MCF 10A (cell line): Measurements from ENCODE around the gene KRTAP9-7. TPM values are rescaled to one million over a fixed set of nuclear protein-coding genes. Genes with fewer than 3 reads are reported as not detected.
"Not testable (repeated sequence)": the region's sequence is repeated elsewhere in the genome, so short reads cannot be mapped to it uniquely, and the experiment has no call there.

ENCODE experiments used
- BruUV-seq: library from RNA; stranded (reverse); fragments of 400-500 nt; replicated peaks from 2 replicates; lab custom pipeline; 2021; lab: Mats Ljungman, UMichigan
- CTCF ChIA-PET: fragments of 300-600 bp; sonication (Branson Sonifier 250); formaldehyde crosslinking; extraction: SDS; loops from one replicate; lab custom pipeline; 2021; ENCODE audit warnings: antibody characterized with exemption, inconsistent platforms; lab: Yijun Ruan, JAX
- POLR2A ChIA-PET: fragments of 300-600, 350-650 bp; sonication (Branson Sonifier 250); formaldehyde crosslinking; extraction: SDS; loops from one replicate; lab custom pipeline; 2020; ENCODE audit warnings: antibody characterized with exemption, inconsistent platforms; lab: Yijun Ruan, JAX
- DNase-seq: peaks from one replicate; pipeline ENCODE4 v3.0.0-alpha.2; 2018; ENCODE audit not compliant: unreplicated experiment
- H3K27ac Mint-ChIP-seq: one replicate; pipeline ENCODE4 v1.8.0; 2022; ENCODE audit warnings: mild to moderate bottlenecking, low read depth, mixed read lengths; ENCODE audit not compliant: unreplicated experiment
- H3K27me3 Mint-ChIP-seq: one replicate; pipeline ENCODE4 v1.8.0; 2022; ENCODE audit warnings: mixed read lengths; ENCODE audit not compliant: insufficient read depth, unreplicated experiment
- H3K36me3 Mint-ChIP-seq: one replicate; pipeline ENCODE4 v1.8.0; 2022; ENCODE audit warnings: mild to moderate bottlenecking, moderate library complexity, mixed read lengths; ENCODE audit not compliant: insufficient read depth, unreplicated experiment
- H3K4me1 Mint-ChIP-seq: one replicate; pipeline ENCODE4 v1.8.0; 2022; ENCODE audit warnings: mixed read lengths; ENCODE audit not compliant: insufficient read depth, unreplicated experiment
- H3K4me3 Mint-ChIP-seq: one replicate; pipeline ENCODE4 v1.8.0; 2022; ENCODE audit warnings: mild to moderate bottlenecking, moderate library complexity, mixed read lengths; ENCODE audit not compliant: unreplicated experiment
- H3K9me3 Mint-ChIP-seq: one replicate; pipeline ENCODE4 v1.8.0; 2022; ENCODE audit warnings: mixed read lengths; ENCODE audit not compliant: unreplicated experiment
- intact Hi-C: fragments of 100-400 bp; cut with micrococcal nuclease; formaldehyde crosslinking; loops from 2 replicates; pipeline ENCODE4 v1.14.1; 2022
- total RNA-seq: library from RNA; stranded (reverse); gene quantifications from 2 replicates; pipeline ENCODE4 v1.2.3, GENCODE V29; 2022
- TF ChIP-seq, protein P1 (sequence below): fragments of 200-600 bp; IDR thresholded peaks from one replicate; pipeline ENCODE4 v1.8.0; 2022; ENCODE audit warnings: antibody characterized with exemption, mild to moderate bottlenecking; ENCODE audit not compliant: unreplicated experiment

The KRTAP9-7 gene
- total RNA-seq, 1 experiment from 2014 or later: not detected

DNA sequence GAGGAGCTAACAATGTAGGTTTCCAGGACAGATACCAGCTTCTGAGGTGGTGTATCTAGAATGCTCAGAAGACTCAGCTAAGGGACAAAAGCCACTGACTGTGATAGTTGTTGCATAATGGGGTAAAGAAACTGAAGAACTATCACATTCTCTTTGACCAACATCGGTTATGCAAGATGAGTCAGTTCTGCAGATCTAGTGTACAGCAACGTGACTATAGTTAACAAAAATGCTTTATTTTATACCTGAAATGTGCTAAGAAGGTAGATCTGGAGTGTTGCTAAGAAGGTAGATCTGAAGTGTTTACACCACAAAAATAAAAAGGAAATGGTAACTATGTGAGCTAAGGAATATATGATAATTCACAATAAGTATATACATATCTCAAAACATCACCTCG lies 7.8 kb upstream of the KRTAP9-7 start:
- no peak overlapping the region for H3K4me3 Mint-ChIP-seq
- H3K9me3 Mint-ChIP-seq: no peaks in the 10 kb centered on the region
- H3K4me1 Mint-ChIP-seq: no peaks in the 10 kb centered on the region
- H3K36me3 Mint-ChIP-seq: no peaks in the 10 kb centered on the region
- H3K27ac Mint-ChIP-seq: no peak overlapping the region
- no TSS peak for BruUV-seq
- TF ChIP-seq, protein P1, sequence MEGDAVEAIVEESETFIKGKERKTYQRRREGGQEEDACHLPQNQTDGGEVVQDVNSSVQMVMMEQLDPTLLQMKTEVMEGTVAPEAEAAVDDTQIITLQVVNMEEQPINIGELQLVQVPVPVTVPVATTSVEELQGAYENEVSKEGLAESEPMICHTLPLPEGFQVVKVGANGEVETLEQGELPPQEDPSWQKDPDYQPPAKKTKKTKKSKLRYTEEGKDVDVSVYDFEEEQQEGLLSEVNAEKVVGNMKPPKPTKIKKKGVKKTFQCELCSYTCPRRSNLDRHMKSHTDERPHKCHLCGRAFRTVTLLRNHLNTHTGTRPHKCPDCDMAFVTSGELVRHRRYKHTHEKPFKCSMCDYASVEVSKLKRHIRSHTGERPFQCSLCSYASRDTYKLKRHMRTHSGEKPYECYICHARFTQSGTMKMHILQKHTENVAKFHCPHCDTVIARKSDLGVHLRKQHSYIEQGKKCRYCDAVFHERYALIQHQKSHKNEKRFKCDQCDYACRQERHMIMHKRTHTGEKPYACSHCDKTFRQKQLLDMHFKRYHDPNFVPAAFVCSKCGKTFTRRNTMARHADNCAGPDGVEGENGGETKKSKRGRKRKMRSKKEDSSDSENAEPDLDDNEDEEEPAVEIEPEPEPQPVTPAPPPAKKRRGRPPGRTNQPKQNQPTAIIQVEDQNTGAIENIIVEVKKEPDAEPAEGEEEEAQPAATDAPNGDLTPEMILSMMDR: no peak
- H3K27me3 Mint-ChIP-seq: peaks cover 24% of the 10 kb centered on the region
- ChIA-PET CTCF (no interaction called here), POLR2A (no interaction called here)
- DNase-seq: no peak
- intact Hi-C loops: no loop called here

DNA sequence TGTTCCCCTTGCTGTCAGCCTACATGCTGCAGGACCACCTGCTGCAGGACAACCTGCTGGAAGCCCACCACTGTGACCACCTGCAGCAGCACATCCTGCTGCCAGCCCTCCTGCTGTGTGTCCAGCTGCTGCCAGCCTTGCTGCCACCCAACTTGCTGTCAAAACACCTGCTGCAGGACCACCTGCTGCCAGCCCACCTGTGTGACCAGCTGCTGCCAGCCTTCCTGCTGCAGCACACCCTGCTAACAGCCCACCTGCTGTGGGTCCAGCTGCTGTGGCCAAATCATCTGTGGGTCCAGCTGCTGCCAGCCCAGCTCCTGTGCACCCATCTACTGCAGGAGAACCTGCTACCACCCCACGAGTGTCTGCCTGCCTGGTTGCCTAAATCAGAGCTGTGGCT lies 4.2 kb upstream of the KRTAP9-7 start:
- H3K27me3 Mint-ChIP-seq, H3K27ac Mint-ChIP-seq, CTCF ChIA-PET, POLR2A ChIA-PET, intact Hi-C loops, DNase-seq, H3K4me1 Mint-ChIP-seq, H3K9me3 Mint-ChIP-seq, BruUV-seq, H3K36me3 Mint-ChIP-seq, H3K4me3 Mint-ChIP-seq: not testable (repeated sequence)

DNA sequence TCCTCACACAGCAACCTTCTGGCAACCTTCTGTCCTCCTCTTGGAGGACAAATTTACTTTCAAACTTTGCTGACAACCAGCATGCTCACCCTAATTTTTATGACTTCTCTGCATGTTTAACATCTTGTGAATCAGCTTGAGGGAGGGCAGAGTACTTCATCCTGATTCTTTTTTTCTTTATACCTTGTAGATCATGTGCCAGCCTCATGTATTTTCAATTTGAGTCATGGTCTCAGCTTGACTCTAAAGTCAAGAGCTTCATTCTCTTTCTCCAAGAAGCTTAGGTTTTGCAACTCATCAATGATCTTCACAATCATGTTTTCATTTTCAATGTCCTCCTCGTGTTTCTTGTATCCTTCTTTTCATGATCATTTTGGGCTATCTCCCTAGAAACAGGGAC lies 3.6 kb upstream of the KRTAP9-7 start:
- no peaks in the 10 kb centered on the region for H3K4me1 Mint-ChIP-seq
- H3K27ac Mint-ChIP-seq: no peak overlapping the region
- ChIA-PET POLR2A (no interaction called here), CTCF (no interaction called here)
- no peaks in the 10 kb centered on the region for H3K9me3 Mint-ChIP-seq
- H3K4me3 Mint-ChIP-seq: no peak overlapping the region
- TF ChIP-seq, protein P1: no peak
- peaks cover 15% of the 10 kb centered on the region for H3K27me3 Mint-ChIP-seq
- DNase-seq: no peak
- no peaks in the 10 kb centered on the region for H3K36me3 Mint-ChIP-seq
- intact Hi-C loops: no loop called here
- BruUV-seq: no TSS peak

DNA sequence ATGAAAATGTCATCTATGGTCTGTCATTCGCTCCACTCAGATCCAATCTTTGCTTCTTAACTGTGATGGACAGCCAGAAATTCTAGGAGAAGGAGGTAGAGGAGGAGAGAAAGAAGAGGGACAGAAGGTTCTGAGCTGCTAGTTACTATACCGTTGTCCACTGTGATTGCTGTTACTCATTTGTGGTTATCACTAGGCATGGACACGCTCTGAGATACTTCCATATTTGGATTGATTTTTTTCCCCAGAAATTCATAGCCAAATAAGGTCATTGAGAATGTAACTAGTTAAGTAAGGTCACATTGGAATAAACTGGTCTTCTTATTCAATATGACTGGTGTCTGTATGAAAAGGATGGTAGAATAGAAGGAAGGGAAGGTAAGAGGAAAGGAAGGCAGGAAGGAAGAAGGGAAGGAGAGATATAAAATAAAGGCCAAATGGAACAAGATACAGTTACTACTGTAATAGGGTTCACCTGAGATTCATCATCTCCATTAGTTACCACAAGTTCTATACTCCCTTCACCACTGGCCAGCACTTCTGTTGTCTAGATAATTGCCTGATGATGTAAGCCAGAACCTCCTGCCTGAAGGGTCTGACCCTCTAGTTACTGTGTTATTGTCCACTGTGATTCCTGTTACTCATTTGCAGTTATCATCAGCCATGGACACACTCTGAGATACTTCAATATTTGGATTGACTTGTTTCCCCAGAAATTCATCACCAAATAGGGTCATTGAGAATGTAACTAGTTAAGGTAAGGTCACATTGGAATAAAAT lies 2.9 kb downstream of the KRTAP9-7 start:
- TF ChIP-seq, protein P1: no peak
- Mint-ChIP-seq H3K27me3 (peaks cover 76% of the 10 kb centered on the region), H3K9me3 (no peaks in the 10 kb centered on the region), H3K4me3 (no peak overlapping the region), H3K4me1 (no peaks in the 10 kb centered on the region), H3K27ac (no peak overlapping the region), H3K36me3 (no peaks in the 10 kb centered on the region)
- intact Hi-C loops: no loop called here
- ChIA-PET POLR2A (no interaction called here), CTCF (no interaction called here)
- no peak for DNase-seq
- no TSS peak for BruUV-seq
